ENCODE measurements around the gene PARD3.
A peak's percentile ranks its signal among the peaks of the same experiment; 100 is the strongest.

The PARD3 gene

DNA sequence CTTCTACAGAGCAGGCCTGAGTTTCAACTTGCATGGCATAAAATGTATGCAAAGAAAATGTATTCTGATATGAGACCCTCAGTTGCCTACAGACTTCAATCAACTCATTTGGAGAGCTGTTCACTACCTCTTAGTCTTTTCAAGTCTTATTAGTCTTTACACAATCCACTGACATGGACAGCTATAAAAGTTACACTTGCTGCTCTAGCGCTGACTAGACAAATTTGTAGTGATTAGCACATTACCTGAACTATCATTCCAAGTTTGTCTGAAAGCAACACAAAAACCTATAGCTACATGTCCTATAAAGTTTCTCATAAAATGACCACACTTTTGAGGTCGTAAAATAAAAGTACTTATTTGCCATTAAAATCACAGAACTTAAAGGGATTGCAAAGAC lies 83.9 kb downstream of the PARD3 start:
- Histone ChIP-seq H3K4me3 (ENCODE audit: low read length in 2 of 2) (no peak overlapping the region), H3K27ac (ENCODE audit: low read length) (no peak overlapping the region), H3K9me3 (ENCODE audit: control insufficient read depth in 2 of 2, low read length in 2 of 2) (no peaks in the 10 kb centered on the region), H3K27me3 (ENCODE audit: control insufficient read depth in 1 of 2, insufficient read depth in 2 of 2, low read length in 2 of 2) (no peaks in the 10 kb centered on the region), H3K36me3 (ENCODE audit: control insufficient read depth in 2 of 2, insufficient read depth in 2 of 2, low read length in 2 of 2) (no peaks in the 10 kb centered on the region), H3K9ac (ENCODE audit: low read length in 2 of 2) (no peak overlapping the region), H3K4me1 (ENCODE audit: control insufficient read depth, insufficient read depth, low read length) (peaks cover 15% of the 10 kb centered on the region)

DNA sequence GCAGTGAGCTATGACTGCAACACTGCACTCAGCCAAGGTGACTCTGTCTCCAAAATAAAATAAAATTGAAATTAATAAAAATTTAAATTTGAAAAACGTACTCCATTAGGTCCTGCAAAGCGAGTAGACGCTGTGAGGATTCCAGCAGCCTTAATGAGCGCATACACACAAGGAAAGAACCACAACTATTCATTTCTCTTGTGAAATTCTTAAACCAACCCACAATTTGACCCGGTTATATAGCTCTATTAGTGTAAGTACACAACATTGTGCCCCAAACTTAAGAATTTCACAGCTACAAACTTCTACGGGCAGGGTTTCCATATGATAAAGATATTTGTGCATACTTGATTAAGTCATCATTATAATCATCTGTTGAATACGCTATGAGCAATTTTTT lies 84.4 kb downstream of the PARD3 start:
- H3K36me3 ChIP-seq (ENCODE audit: control insufficient read depth in 2 of 2, insufficient read depth in 2 of 2, low read length in 2 of 2) = no peaks in the 10 kb centered on the region
- no peaks in the 10 kb centered on the region for H3K9me3 ChIP-seq (ENCODE audit: control insufficient read depth in 2 of 2, low read length in 2 of 2)
- no peak overlapping the region for H3K9ac ChIP-seq (ENCODE audit: low read length in 2 of 2)
- no peaks in the 10 kb centered on the region for H3K27me3 ChIP-seq (ENCODE audit: control insufficient read depth in 1 of 2, insufficient read depth in 2 of 2, low read length in 2 of 2)
- peaks cover 15% of the 10 kb centered on the region for H3K4me1 ChIP-seq (ENCODE audit: control insufficient read depth, insufficient read depth, low read length)
- H3K4me3 ChIP-seq (ENCODE audit: low read length in 2 of 2) = no peak overlapping the region
- H3K27ac ChIP-seq (ENCODE audit: low read length) = no peak overlapping the region

DNA sequence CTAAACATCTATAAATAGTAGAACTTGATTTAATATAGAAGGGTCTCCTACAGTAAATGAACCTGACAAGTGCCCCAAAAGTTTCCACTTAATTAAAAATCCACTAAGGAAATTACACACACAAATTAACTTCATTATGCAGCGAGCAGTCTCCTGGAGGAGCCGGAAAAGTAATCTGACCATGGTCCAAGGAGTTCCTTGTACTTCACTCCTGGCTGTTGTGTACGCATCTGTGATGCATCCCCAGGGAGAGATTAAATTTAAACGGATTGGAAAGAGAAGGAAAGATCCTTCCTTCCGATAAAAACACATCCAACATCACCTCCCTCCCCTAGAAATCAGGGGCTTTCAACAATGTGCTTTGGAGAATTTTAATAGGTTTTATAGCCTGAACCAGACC lies 85.5 kb downstream of the PARD3 start:
- Histone ChIP-seq H3K27ac (ENCODE audit: low read length) (no peak overlapping the region), H3K9ac (ENCODE audit: low read length in 2 of 2) (no peak overlapping the region), H3K27me3 (ENCODE audit: control insufficient read depth in 1 of 2, insufficient read depth in 2 of 2, low read length in 2 of 2) (no peaks in the 10 kb centered on the region), H3K36me3 (ENCODE audit: control insufficient read depth in 2 of 2, insufficient read depth in 2 of 2, low read length in 2 of 2) (no peaks in the 10 kb centered on the region), H3K9me3 (ENCODE audit: control insufficient read depth in 2 of 2, low read length in 2 of 2) (no peaks in the 10 kb centered on the region), H3K4me3 (ENCODE audit: low read length in 2 of 2) (no peak overlapping the region), H3K4me1 (ENCODE audit: control insufficient read depth, insufficient read depth, low read length) (peaks cover 21% of the 10 kb centered on the region)

DNA sequence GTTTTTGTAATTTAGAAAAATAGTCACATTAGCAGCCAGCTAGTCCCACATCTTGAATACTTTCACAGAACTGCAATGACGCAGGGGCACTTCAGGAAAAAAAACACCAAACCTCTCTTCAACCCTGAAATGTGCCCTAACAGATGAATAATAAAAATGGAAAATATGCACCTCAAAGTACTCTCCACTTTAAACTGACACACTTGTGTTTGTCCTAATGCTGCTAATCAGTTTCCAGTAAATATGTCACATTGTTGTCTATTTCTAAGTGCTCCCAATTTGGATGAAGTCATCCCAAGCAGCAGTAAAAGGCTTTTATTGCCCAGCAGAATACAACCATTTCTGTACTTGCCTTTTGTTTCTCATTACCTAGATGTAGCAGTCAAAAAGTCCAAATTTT lies 86.7 kb downstream of the PARD3 start:
- no peak overlapping the region for H3K27ac ChIP-seq (ENCODE audit: low read length)
- no peaks in the 10 kb centered on the region for H3K27me3 ChIP-seq (ENCODE audit: control insufficient read depth in 1 of 2, insufficient read depth in 2 of 2, low read length in 2 of 2)
- H3K9ac ChIP-seq (ENCODE audit: low read length in 2 of 2) = no peak overlapping the region
- H3K4me3 ChIP-seq (ENCODE audit: low read length in 2 of 2) = no peak overlapping the region
- no peaks in the 10 kb centered on the region for H3K36me3 ChIP-seq (ENCODE audit: control insufficient read depth in 2 of 2, insufficient read depth in 2 of 2, low read length in 2 of 2)
- peaks cover 30% of the 10 kb centered on the region for H3K4me1 ChIP-seq (ENCODE audit: control insufficient read depth, insufficient read depth, low read length)
- H3K9me3 ChIP-seq (ENCODE audit: control insufficient read depth in 2 of 2, low read length in 2 of 2) = no peaks in the 10 kb centered on the region

DNA sequence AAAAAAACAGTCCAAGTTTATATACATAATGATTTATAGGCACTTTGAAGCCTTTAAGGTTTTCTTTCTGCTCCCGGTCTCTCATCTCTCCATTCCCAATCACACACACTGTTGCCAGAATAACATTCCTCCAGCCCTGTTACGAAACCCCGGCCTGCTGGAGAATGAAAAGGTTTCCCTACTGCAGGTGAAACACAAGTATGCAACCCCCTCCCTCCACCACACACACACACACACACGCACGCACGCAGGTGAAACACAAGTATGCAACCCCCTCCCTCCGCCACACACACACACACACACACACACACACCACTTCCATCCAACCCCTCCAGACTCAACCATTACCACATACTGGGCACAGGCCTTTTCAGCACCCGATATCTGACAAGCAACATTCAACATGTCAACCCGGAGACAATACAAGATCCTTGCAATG lies 87.5 kb downstream of the PARD3 start:
- peaks cover 30% of the 10 kb centered on the region for H3K4me1 ChIP-seq (ENCODE audit: control insufficient read depth, insufficient read depth, low read length)

DNA sequence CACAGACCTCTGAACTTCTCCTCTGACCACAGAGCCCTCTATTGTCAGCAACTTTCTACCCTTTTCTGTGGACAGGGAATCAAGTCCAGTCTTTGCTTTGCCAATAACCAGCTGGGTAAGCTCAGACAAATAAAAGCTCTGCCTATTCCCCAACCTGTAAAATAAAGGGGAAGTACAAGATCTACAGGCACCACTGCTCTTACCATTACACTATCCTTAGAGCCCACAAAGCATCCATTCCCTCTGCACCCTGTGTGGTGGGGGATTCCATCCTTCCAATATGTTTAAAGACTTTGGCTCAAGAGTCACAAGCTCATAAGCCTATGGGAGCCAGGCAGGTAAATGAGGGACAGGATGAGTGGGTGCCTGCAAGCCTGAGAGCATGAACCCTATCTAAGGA lies 88.2 kb downstream of the PARD3 start:
- Histone ChIP-seq H3K27ac (ENCODE audit: low read length) (no peak overlapping the region), H3K9me3 (ENCODE audit: control insufficient read depth in 2 of 2, low read length in 2 of 2) (no peaks in the 10 kb centered on the region), H3K4me1 (ENCODE audit: control insufficient read depth, insufficient read depth, low read length) (peaks cover 30% of the 10 kb centered on the region), H3K4me3 (ENCODE audit: low read length in 2 of 2) (no peak overlapping the region), H3K36me3 (ENCODE audit: control insufficient read depth in 2 of 2, insufficient read depth in 2 of 2, low read length in 2 of 2) (no peaks in the 10 kb centered on the region), H3K9ac (ENCODE audit: low read length in 2 of 2) (no peak overlapping the region), H3K27me3 (ENCODE audit: control insufficient read depth in 1 of 2, insufficient read depth in 2 of 2, low read length in 2 of 2) (no peaks in the 10 kb centered on the region)

More for the DNA sequence above, 87.5 kb downstream of the PARD3 start:
- Histone ChIP-seq H3K27ac (ENCODE audit: low read length) (no peak overlapping the region), H3K4me3 (ENCODE audit: low read length in 2 of 2) (peak overlapping the region in 1 of 2 donors; percentile 15), H3K9ac (ENCODE audit: low read length in 2 of 2) (no peak overlapping the region), H3K9me3 (ENCODE audit: control insufficient read depth in 2 of 2, low read length in 2 of 2) (no peaks in the 10 kb centered on the region), H3K27me3 (ENCODE audit: control insufficient read depth in 1 of 2, insufficient read depth in 2 of 2, low read length in 2 of 2) (no peaks in the 10 kb centered on the region), H3K36me3 (ENCODE audit: control insufficient read depth in 2 of 2, insufficient read depth in 2 of 2, low read length in 2 of 2) (no peaks in the 10 kb centered on the region)

DNA sequence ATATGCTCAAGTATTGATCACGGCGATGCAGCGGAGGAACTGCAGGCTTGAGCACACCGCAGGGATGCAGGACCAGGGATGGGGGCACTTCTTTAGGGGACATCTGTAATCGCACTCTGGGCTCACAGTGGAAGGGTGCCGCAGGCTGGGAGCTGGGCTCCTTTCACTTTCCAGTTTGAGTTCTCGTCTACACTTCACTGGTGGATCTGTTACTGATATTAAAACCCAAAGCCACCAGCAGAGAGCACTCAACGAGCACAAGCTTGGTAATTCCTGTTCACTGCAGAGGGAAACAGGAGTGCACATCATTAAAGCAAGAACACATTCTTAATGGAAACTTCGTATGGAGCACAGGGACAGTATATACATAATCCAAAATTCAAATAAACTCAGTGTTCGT lies 91.3 kb downstream of the PARD3 start:
- no peaks in the 10 kb centered on the region for H3K9me3 ChIP-seq (ENCODE audit: control insufficient read depth in 2 of 2, low read length in 2 of 2)
- no peak overlapping the region for H3K27ac ChIP-seq (ENCODE audit: low read length)
- H3K4me1 ChIP-seq (ENCODE audit: control insufficient read depth, insufficient read depth, low read length) = peaks cover 30% of the 10 kb centered on the region
- no peaks in the 10 kb centered on the region for H3K27me3 ChIP-seq (ENCODE audit: control insufficient read depth in 1 of 2, insufficient read depth in 2 of 2, low read length in 2 of 2)
- H3K4me3 ChIP-seq (ENCODE audit: low read length in 2 of 2) = peak overlapping the region in 1 of 2 donors; percentile 57
- no peaks in the 10 kb centered on the region for H3K36me3 ChIP-seq (ENCODE audit: control insufficient read depth in 2 of 2, insufficient read depth in 2 of 2, low read length in 2 of 2)
- H3K9ac ChIP-seq (ENCODE audit: low read length in 2 of 2) = peak overlapping the region in 1 of 2 donors; percentile 29

DNA sequence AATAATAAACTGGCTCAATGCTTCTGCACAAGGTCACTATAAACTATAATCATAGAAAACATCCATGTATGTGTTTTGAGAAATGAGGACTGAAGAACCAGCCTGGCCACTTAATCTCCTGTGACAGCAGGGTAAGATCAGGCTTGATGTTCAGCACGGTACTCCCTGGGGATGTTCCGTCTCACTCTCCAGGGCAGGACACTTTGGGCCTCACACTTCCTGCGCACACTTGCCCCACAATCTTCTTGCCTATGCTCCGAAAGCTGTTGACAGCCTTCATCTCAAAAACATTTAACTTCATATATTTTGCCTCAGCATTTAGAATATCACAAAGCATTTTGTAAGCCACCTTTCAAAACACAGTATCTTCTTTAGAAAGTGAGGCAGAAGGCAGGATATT lies 92.7 kb downstream of the PARD3 start:
- Histone ChIP-seq H3K36me3 (ENCODE audit: control insufficient read depth in 2 of 2, insufficient read depth in 2 of 2, low read length in 2 of 2) (no peaks in the 10 kb centered on the region), H3K9me3 (ENCODE audit: control insufficient read depth in 2 of 2, low read length in 2 of 2) (no peaks in the 10 kb centered on the region), H3K4me3 (ENCODE audit: low read length in 2 of 2) (no peak overlapping the region), H3K27me3 (ENCODE audit: control insufficient read depth in 1 of 2, insufficient read depth in 2 of 2, low read length in 2 of 2) (no peaks in the 10 kb centered on the region), H3K27ac (ENCODE audit: low read length) (no peak overlapping the region), H3K9ac (ENCODE audit: low read length in 2 of 2) (no peak overlapping the region), H3K4me1 (ENCODE audit: control insufficient read depth, insufficient read depth, low read length) (peaks cover 28% of the 10 kb centered on the region)

DNA sequence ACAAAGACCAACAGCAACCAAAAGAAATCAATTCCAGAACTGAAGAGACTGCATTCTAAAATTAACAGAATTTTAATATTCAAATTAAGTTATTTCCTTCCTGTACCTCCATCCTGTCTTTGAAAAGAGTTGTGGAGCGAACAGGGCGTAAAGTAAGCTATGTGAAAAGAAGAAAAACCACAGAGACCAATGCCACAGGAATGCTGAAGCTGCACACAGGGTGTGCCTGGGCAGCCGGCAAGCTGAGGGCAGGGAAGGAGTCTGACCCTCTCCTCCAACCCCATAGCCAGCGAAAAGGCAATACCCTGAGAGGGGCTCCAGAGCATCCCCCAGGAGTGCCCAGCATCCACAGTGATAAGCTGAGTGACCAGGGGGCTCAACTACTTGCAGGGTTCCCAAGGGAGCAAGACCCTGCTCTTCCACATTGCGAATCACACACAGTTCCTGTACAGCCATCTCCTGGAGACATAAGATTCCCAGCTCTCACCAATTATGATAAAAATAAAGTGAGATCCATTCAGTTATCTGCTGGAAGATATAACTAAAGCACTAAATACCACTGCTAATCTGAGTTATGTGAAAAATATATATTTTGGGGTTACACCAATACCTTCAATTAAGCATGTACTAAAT lies 93.8 kb downstream of the PARD3 start:
- Histone ChIP-seq H3K4me1 (ENCODE audit: control insufficient read depth, insufficient read depth, low read length) (peaks cover 22% of the 10 kb centered on the region), H3K9me3 (ENCODE audit: control insufficient read depth in 2 of 2, low read length in 2 of 2) (no peaks in the 10 kb centered on the region), H3K27me3 (ENCODE audit: control insufficient read depth in 1 of 2, insufficient read depth in 2 of 2, low read length in 2 of 2) (no peaks in the 10 kb centered on the region), H3K36me3 (ENCODE audit: control insufficient read depth in 2 of 2, insufficient read depth in 2 of 2, low read length in 2 of 2) (no peaks in the 10 kb centered on the region), H3K4me3 (ENCODE audit: low read length in 2 of 2) (no peak overlapping the region), H3K27ac (ENCODE audit: low read length) (no peak overlapping the region), H3K9ac (ENCODE audit: low read length in 2 of 2) (no peak overlapping the region)

DNA sequence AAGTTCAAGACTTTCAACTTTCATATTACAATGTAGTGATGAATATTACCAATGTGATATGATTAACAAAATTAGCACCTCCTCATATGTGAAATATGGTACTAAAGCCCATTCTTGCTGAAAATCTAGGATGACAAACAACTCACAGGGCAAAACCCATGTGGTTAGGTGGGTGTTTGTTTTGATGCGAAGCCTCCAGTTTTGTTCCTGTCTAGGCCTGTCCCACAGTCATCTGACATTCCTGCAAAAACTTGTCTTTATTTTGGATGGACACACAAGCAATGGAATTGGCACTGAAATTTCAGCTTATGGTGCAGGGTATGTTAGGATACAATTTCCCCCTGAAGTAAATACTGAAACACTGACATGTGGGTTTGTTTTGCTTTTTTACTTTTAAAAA lies 95.3 kb downstream of the PARD3 start:
- no peaks in the 10 kb centered on the region for H3K27me3 ChIP-seq (ENCODE audit: control insufficient read depth in 1 of 2, insufficient read depth in 2 of 2, low read length in 2 of 2)

DNA sequence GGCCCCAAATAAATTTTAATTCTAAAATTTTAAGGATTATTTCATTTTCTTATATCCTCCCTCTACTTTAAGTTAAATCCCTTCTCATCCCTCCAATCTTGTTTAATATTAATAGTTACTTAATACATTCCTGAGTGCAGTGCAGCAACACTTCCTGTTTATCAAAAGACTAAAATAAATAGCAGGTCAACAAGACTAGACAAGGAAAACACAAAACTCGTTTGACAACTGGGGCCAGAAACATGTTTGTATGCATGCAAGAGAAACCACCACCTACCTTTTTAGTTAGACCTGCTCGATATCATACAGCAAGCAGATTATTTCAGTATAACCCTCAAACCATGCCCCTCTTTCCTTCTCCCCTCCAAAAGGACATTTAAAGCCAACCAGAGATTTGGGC lies 95.8 kb downstream of the PARD3 start:
- Histone ChIP-seq H3K4me1 (ENCODE audit: control insufficient read depth, insufficient read depth, low read length) (peaks cover 24% of the 10 kb centered on the region), H3K9me3 (ENCODE audit: control insufficient read depth in 2 of 2, low read length in 2 of 2) (no peaks in the 10 kb centered on the region), H3K27me3 (ENCODE audit: control insufficient read depth in 1 of 2, insufficient read depth in 2 of 2, low read length in 2 of 2) (no peaks in the 10 kb centered on the region), H3K36me3 (ENCODE audit: control insufficient read depth in 2 of 2, insufficient read depth in 2 of 2, low read length in 2 of 2) (no peaks in the 10 kb centered on the region), H3K4me3 (ENCODE audit: low read length in 2 of 2) (no peak overlapping the region), H3K9ac (ENCODE audit: low read length in 2 of 2) (no peak overlapping the region), H3K27ac (ENCODE audit: low read length) (no peak overlapping the region)

More for the DNA sequence above, 95.3 kb downstream of the PARD3 start:
- Histone ChIP-seq H3K4me3 (ENCODE audit: low read length in 2 of 2) (no peak overlapping the region), H3K4me1 (ENCODE audit: control insufficient read depth, insufficient read depth, low read length) (peaks cover 24% of the 10 kb centered on the region), H3K9me3 (ENCODE audit: control insufficient read depth in 2 of 2, low read length in 2 of 2) (no peaks in the 10 kb centered on the region), H3K27ac (ENCODE audit: low read length) (no peak overlapping the region), H3K36me3 (ENCODE audit: control insufficient read depth in 2 of 2, insufficient read depth in 2 of 2, low read length in 2 of 2) (no peaks in the 10 kb centered on the region), H3K9ac (ENCODE audit: low read length in 2 of 2) (no peak overlapping the region)

Data from stomach smooth muscle (tissue), 2 donors.